IPS-20b (cell line): ENCODE measurements around the gene AGBL1.

Source experiments
- H3K27ac ChIP-seq: one replicate; pipeline ENCODE4 v1.5.1; 2013; ENCODE audit warnings: low read length
- H3K27me3 ChIP-seq: 2 replicates; pipeline ENCODE4 v1.6.1; 2013; ENCODE audit warnings: mild to moderate bottlenecking, low read length, inconsistent platforms; ENCODE audit not compliant: insufficient read depth
- H3K36me3 ChIP-seq: 2 replicates; pipeline ENCODE4 v1.6.1; 2013; ENCODE audit warnings: low read depth, mild to moderate bottlenecking, inconsistent platforms, low read length, moderate library complexity; ENCODE audit not compliant: insufficient read depth
- H3K4me1 ChIP-seq: 2 replicates; pipeline ENCODE4 v1.6.1; 2013; ENCODE audit warnings: mild to moderate bottlenecking, control low read depth, inconsistent platforms, low read length, moderate library complexity; ENCODE audit not compliant: insufficient read depth
- H3K4me3 ChIP-seq: 2 replicates; pipeline ENCODE4 v1.5.1; 2013; ENCODE audit warnings: mild to moderate bottlenecking, low read length, inconsistent platforms
- H3K9ac ChIP-seq: 2 replicates; pipeline ENCODE4 v1.6.1; 2013; ENCODE audit warnings: low read depth, mild to moderate bottlenecking, inconsistent platforms, low read length, moderate library complexity
- H3K9me3 ChIP-seq: 2 replicates; pipeline ENCODE4 v1.6.1; 2013; ENCODE audit warnings: mild to moderate bottlenecking, low read depth, low read length, inconsistent platforms; ENCODE audit not compliant: insufficient read depth

Gene AGBL1

GRCh38 chr15:86588413-86588812 lies 508.7 kb downstream of the AGBL1 start:
- Histone ChIP-seq H3K4me3 (no peak overlapping the region), H3K9me3 (peaks cover 9% of the 10 kb centered on the region), H3K27ac (no peak overlapping the region)

GRCh38 chr15:86590461-86590860 lies 510.8 kb downstream of the AGBL1 start:
- peak overlapping the region; percentile 4; the same call in 1 of the 2 replicates for H3K4me3 ChIP-seq
- H3K9me3 ChIP-seq: peaks cover 10% of the 10 kb centered on the region
- H3K27ac ChIP-seq: peak overlapping the region; percentile 17
- H3K9ac ChIP-seq: no peak overlapping the region
- no peaks in the 10 kb centered on the region for H3K27me3 ChIP-seq
- H3K4me1 ChIP-seq: peaks cover 14% of the 10 kb centered on the region; the same call in 1 of the 2 replicates
- no peaks in the 10 kb centered on the region for H3K36me3 ChIP-seq

More at GRCh38 chr15:86588413-86588812, 508.7 kb downstream of the AGBL1 start:
- Histone ChIP-seq H3K4me1 (peaks cover 14% of the 10 kb centered on the region; the same call in 1 of the 2 replicates), H3K9ac (peak overlapping the region; percentile 20; the same call in 1 of the 2 replicates), H3K36me3 (no peaks in the 10 kb centered on the region), H3K27me3 (no peaks in the 10 kb centered on the region)

GRCh38 chr15:86591158-86591557 lies 511.5 kb downstream of the AGBL1 start:
- Histone ChIP-seq H3K27me3 (no peaks in the 10 kb centered on the region), H3K4me1 (peaks cover 10% of the 10 kb centered on the region; the same call in 1 of the 2 replicates), H3K4me3 (no peak overlapping the region), H3K9ac (no peak overlapping the region), H3K27ac (no peak overlapping the region), H3K36me3 (no peaks in the 10 kb centered on the region), H3K9me3 (peaks cover 16% of the 10 kb centered on the region)

- Histone ChIP-seq H3K27ac (no peak overlapping the region), H3K9ac (no peak overlapping the region), H3K4me3 (no peak overlapping the region), H3K9me3 (peaks cover 16% of the 10 kb centered on the region), H3K27me3 (no peaks in the 10 kb centered on the region), H3K4me1 (peaks cover 10% of the 10 kb centered on the region; the same call in 1 of the 2 replicates), H3K36me3 (no peaks in the 10 kb centered on the region)
Observed at GRCh38 chr15:86591994-86592735, 512.5 kb downstream of the AGBL1 start.

- H3K9ac ChIP-seq: no peak overlapping the region
Observed at GRCh38 chr15:86595741-86596140, 516.1 kb downstream of the AGBL1 start.

GRCh38 chr15:86603466-86603865 lies 523.8 kb downstream of the AGBL1 start:
- no peak overlapping the region for H3K27ac ChIP-seq
- no peaks in the 10 kb centered on the region for H3K27me3 ChIP-seq
- no peaks in the 10 kb centered on the region for H3K36me3 ChIP-seq
- H3K9ac ChIP-seq: no peak overlapping the region
- peaks cover 4% of the 10 kb centered on the region; the same call in 1 of the 2 replicates for H3K4me1 ChIP-seq
- H3K9me3 ChIP-seq: no peaks in the 10 kb centered on the region; the same call in 1 of the 2 replicates
- H3K4me3 ChIP-seq: no peak overlapping the region

More at GRCh38 chr15:86595741-86596140, 516.1 kb downstream of the AGBL1 start:
- Histone ChIP-seq H3K36me3 (no peaks in the 10 kb centered on the region), H3K4me3 (no peak overlapping the region), H3K9me3 (peaks cover 14% of the 10 kb centered on the region), H3K4me1 (peaks cover 4% of the 10 kb centered on the region; the same call in 1 of the 2 replicates), H3K27me3 (no peaks in the 10 kb centered on the region), H3K27ac (no peak overlapping the region)

GRCh38 chr15:86608461-86609205 lies 529.0 kb downstream of the AGBL1 start:
- H3K9ac ChIP-seq: no peak overlapping the region
- H3K4me1 ChIP-seq: peaks cover 22% of the 10 kb centered on the region
- no peaks in the 10 kb centered on the region for H3K9me3 ChIP-seq
- H3K36me3 ChIP-seq: no peaks in the 10 kb centered on the region
- no peaks in the 10 kb centered on the region for H3K27me3 ChIP-seq
- no peak overlapping the region for H3K27ac ChIP-seq
- H3K4me3 ChIP-seq: no peak overlapping the region

- H3K4me3 ChIP-seq: no peak overlapping the region
- no peaks in the 10 kb centered on the region for H3K27me3 ChIP-seq
- H3K9ac ChIP-seq: no peak overlapping the region
- H3K9me3 ChIP-seq: no peaks in the 10 kb centered on the region
- H3K36me3 ChIP-seq: no peaks in the 10 kb centered on the region
- H3K4me1 ChIP-seq: peaks cover 22% of the 10 kb centered on the region
- no peak overlapping the region for H3K27ac ChIP-seq
Observed at GRCh38 chr15:86609275-86609674, 529.6 kb downstream of the AGBL1 start.

GRCh38 chr15:86610038-86610437 lies 530.4 kb downstream of the AGBL1 start:
- Histone ChIP-seq H3K4me1 (peaks cover 22% of the 10 kb centered on the region), H3K27me3 (no peaks in the 10 kb centered on the region), H3K27ac (no peak overlapping the region), H3K36me3 (no peaks in the 10 kb centered on the region), H3K9me3 (no peaks in the 10 kb centered on the region), H3K4me3 (no peak overlapping the region), H3K9ac (no peak overlapping the region)

GRCh38 chr15:86611417-86612040 lies 531.9 kb downstream of the AGBL1 start:
- H3K36me3 ChIP-seq: no peaks in the 10 kb centered on the region
- H3K9ac ChIP-seq: no peak overlapping the region
- peak overlapping the region; percentile 24; the same call in 1 of the 2 replicates for H3K4me3 ChIP-seq
- no peaks in the 10 kb centered on the region for H3K9me3 ChIP-seq
- peaks cover 22% of the 10 kb centered on the region for H3K4me1 ChIP-seq
- peak overlapping the region; percentile 75 for H3K27ac ChIP-seq
- H3K27me3 ChIP-seq: no peaks in the 10 kb centered on the region

GRCh38 chr15:86615411-86615810 lies 535.7 kb downstream of the AGBL1 start:
- Histone ChIP-seq H3K27ac (no peak overlapping the region), H3K27me3 (no peaks in the 10 kb centered on the region), H3K4me1 (peaks cover 13% of the 10 kb centered on the region), H3K4me3 (no peak overlapping the region), H3K9ac (no peak overlapping the region), H3K9me3 (no peaks in the 10 kb centered on the region), H3K36me3 (no peaks in the 10 kb centered on the region)
